Sigmoid colon (tissue), 7 donors: ENCODE measurements around the gene BBX. TPM values are rescaled to one million over a fixed set of nuclear protein-coding genes. Genes with fewer than 3 reads are reported as not detected.

Experiments used
- DNase-seq: peaks from one replicate; pipeline ENCODE4 v3.0.0-alpha.2; 2019
- H3K27ac ChIP-seq, 4 donors: fragments of 200-600 bp; sonication (generic); one replicate each; pipeline ENCODE4 v1.5.1; 2016 to 2019; ENCODE audit warnings: mild to moderate bottlenecking in 1 of 4
- H3K27me3 ChIP-seq, 3 donors: fragments of 200-600 bp; sonication (generic); one replicate each; pipeline ENCODE4 v1.5.1; 2019; ENCODE audit warnings: mild to moderate bottlenecking in 1 of 3
- H3K36me3 ChIP-seq, 4 donors: fragments of 200-600 bp; sonication (generic); one replicate each; pipeline ENCODE4 v1.5.1; 2016 to 2019
- H3K4me1 ChIP-seq, 4 donors: fragments of 200-600 bp; sonication (generic); one replicate each; pipeline ENCODE4 v1.5.1; 2017 to 2019
- H3K4me3 ChIP-seq, 4 donors: fragments of 200-600 bp; sonication (generic); one replicate each; pipeline ENCODE4 v1.5.1; 2017 to 2019; ENCODE audit warnings: mild to moderate bottlenecking in 2 of 4, moderate library complexity in 1 of 4
- H3K9me3 ChIP-seq, 4 donors: fragments of 200-600 bp in 3 of 4; sonication (generic) in 3 of 4; one replicate each; pipeline versions ENCODE4 v1.5.1 to v1.6.1; 2013 to 2019
- CTCF ChIP-seq, 4 experiments: fragments of 450-650 bp in 3 of 4; fragments of 200-600 bp in 1 of 4; IDR thresholded peaks; one replicate each; pipeline ENCODE4 v1.5.1; 2016 to 2019; ENCODE audit warnings: antibody characterized with exemption in 4 of 4, mild to moderate bottlenecking in 3 of 4, moderate library complexity in 2 of 4
- EP300 ChIP-seq, 4 donors: sonication (generic); formaldehyde crosslinking; IDR thresholded peaks; one replicate each; pipeline ENCODE4 v1.6.1; 2017; ENCODE audit warnings: antibody characterized with exemption in 4 of 4
- POLR2A ChIP-seq, 2 donors: fragments of 450-650 bp; IDR thresholded peaks; one replicate each; pipeline ENCODE4 v1.6.1; 2016; ENCODE audit warnings: antibody characterized with exemption in 2 of 2, mild to moderate bottlenecking in 2 of 2, moderate library complexity in 2 of 2
- POLR2AphosphoS5 ChIP-seq, 4 donors: sonication (generic); formaldehyde crosslinking; IDR thresholded peaks; one replicate each; pipeline ENCODE4 v1.6.1; 2017; ENCODE audit warnings: antibody characterized with exemption in 4 of 4
- WGBS, 2 donors: extraction: QIAGEN DNeasy Blood & Tissue Kit; methylation state at CpG; one replicate each; pipeline ENCODE4 v1.1.7; 2013; 5-methylcytosine and 5-hydroxymethylcytosine counted together
- intact Hi-C: fragments of 100-400 bp; cut with DNase I; formaldehyde crosslinking; loops from one replicate; pipeline ENCODE4 v1.15.1; 2023
- polyA plus RNA-seq, 3 donors: library from polyadenylated mRNA; stranded (reverse); fragments of 200-250 nt; gene quantifications; one replicate each; pipeline ENCODE4 v1.2.3, GENCODE V29; 2013
- total RNA-seq, 4 donors: library from RNA; depleted of rRNA; stranded (reverse); fragments of >200 nt; gene quantifications; one replicate each; pipeline ENCODE4 v1.1.0, GENCODE V29; 2016
- donor health status: healthy with polysubstance abuse.
- donor health status: Bipolar disorder and iron deficiency.
- donor health status: healthy.

Gene BBX
- total and polyA plus RNA-seq, 7 donors = 3.0 to 93.3 (median 71.1) TPM

- WGBS, 2 donors = 91 to 92% methylated on average over 1 of the region's 1 CpG
- H3K36me3 ChIP-seq = no peaks in the 10 kb centered on the region
- TF ChIP-seq CTCF (IDR thresholded peaks at IDR 0.05) = no peak
- no peak for TF ChIP-seq EP300 (IDR thresholded peaks at IDR 0.05)
- TF ChIP-seq POLR2AphosphoS5 (IDR thresholded peaks at IDR 0.05) = no peak
- no peak for TF ChIP-seq POLR2A (IDR thresholded peaks at IDR 0.05)
- H3K4me1 ChIP-seq = peaks cover 0 to 45% (median 32%) of the 10 kb centered on the region in 4 donors
- intact Hi-C loops = no loop called here
- no peak for DNase-seq
- H3K27ac ChIP-seq = no peak overlapping the region
- H3K4me3 ChIP-seq = no peak overlapping the region
- H3K9me3 ChIP-seq = no peaks in the 10 kb centered on the region
- no peaks in the 10 kb centered on the region for H3K27me3 ChIP-seq
Observed at GRCh38 chr3:107600780-107601179, 78.0 kb downstream of the BBX start.

- DNase-seq = no peak
- intact Hi-C loops = no loop called here
- TF ChIP-seq POLR2AphosphoS5 (IDR thresholded peaks at IDR 0.05) (no peak), POLR2A (IDR thresholded peaks at IDR 0.05) (no peak), EP300 (IDR thresholded peaks at IDR 0.05) (no peak), CTCF (IDR thresholded peaks at IDR 0.05) (no peak)
- H3K9me3 ChIP-seq = no peaks in the 10 kb centered on the region
- 86 to 90% methylated on average over 7 of the region's 7 CpGs for WGBS, 2 donors
- H3K27ac ChIP-seq = peak overlapping the region in 2 of 4 donors; percentile 5 to 44
- H3K27me3 ChIP-seq = no peaks in the 10 kb centered on the region
- peaks cover 0 to 28% (median 21%) of the 10 kb centered on the region in 4 donors for H3K4me1 ChIP-seq
- no peak overlapping the region for H3K4me3 ChIP-seq
- no peaks in the 10 kb centered on the region for H3K36me3 ChIP-seq
Observed at GRCh38 chr3:107604057-107604822, 81.5 kb downstream of the BBX start.

- intact Hi-C loops = no loop called here
- DNase-seq = no peak
- no peaks in the 10 kb centered on the region for H3K27me3 ChIP-seq
- H3K4me3 ChIP-seq = no peak overlapping the region
- TF ChIP-seq POLR2AphosphoS5 (IDR thresholded peaks at IDR 0.05) = no peak
- no peak for TF ChIP-seq CTCF (IDR thresholded peaks at IDR 0.05)
- TF ChIP-seq EP300 (IDR thresholded peaks at IDR 0.05) = no peak
- TF ChIP-seq POLR2A (IDR thresholded peaks at IDR 0.05) = no peak
- H3K9me3 ChIP-seq = no peaks in the 10 kb centered on the region
- H3K36me3 ChIP-seq = no peaks in the 10 kb centered on the region
- no peaks in the 10 kb centered on the region for H3K4me1 ChIP-seq
- H3K27ac ChIP-seq = no peak overlapping the region
- WGBS, 2 donors = 39 to 90% methylated on average over 1 of the region's 1 CpG
Observed at GRCh38 chr3:107611775-107612469, 89.2 kb downstream of the BBX start.

GRCh38 chr3:107612664-107613084 is 89.9 kb downstream of the BBX start:
- Histone ChIP-seq H3K36me3 (no peaks in the 10 kb centered on the region), H3K27me3 (no peaks in the 10 kb centered on the region), H3K4me1 (no peaks in the 10 kb centered on the region), H3K27ac (no peak overlapping the region), H3K4me3 (no peak overlapping the region), H3K9me3 (no peaks in the 10 kb centered on the region)
- DNase-seq = no peak
- TF ChIP-seq CTCF (IDR thresholded peaks at IDR 0.05) = no peak
- TF ChIP-seq POLR2A (IDR thresholded peaks at IDR 0.05) = no peak
- TF ChIP-seq EP300 (IDR thresholded peaks at IDR 0.05) = no peak
- TF ChIP-seq POLR2AphosphoS5 (IDR thresholded peaks at IDR 0.05) = no peak
- 98% methylated on average over 2 of the region's 2 CpGs for WGBS, 2 donors
- intact Hi-C loops = no loop called here
